ENCODE results near the gene ZAR1L.
A peak's percentile ranks its signal among the peaks of the same experiment; 100 is the strongest.
"Not testable (repeated sequence)": the region's sequence is repeated elsewhere in the genome, so short reads cannot be mapped to it uniquely, and the experiment has no call there.

Gene ZAR1L, protein sequence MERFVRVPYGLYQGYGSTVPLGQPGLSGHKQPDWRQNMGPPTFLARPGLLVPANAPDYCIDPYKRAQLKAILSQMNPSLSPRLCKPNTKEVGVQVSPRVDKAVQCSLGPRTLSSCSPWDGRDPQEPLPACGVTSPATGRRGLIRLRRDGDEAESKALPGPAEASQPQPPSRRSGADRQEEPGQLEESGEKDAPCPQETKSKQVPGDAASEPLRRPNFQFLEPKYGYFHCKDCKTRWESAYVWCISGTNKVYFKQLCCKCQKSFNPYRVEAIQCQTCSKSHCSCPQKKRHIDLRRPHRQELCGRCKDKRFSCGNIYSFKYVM

DNA sequence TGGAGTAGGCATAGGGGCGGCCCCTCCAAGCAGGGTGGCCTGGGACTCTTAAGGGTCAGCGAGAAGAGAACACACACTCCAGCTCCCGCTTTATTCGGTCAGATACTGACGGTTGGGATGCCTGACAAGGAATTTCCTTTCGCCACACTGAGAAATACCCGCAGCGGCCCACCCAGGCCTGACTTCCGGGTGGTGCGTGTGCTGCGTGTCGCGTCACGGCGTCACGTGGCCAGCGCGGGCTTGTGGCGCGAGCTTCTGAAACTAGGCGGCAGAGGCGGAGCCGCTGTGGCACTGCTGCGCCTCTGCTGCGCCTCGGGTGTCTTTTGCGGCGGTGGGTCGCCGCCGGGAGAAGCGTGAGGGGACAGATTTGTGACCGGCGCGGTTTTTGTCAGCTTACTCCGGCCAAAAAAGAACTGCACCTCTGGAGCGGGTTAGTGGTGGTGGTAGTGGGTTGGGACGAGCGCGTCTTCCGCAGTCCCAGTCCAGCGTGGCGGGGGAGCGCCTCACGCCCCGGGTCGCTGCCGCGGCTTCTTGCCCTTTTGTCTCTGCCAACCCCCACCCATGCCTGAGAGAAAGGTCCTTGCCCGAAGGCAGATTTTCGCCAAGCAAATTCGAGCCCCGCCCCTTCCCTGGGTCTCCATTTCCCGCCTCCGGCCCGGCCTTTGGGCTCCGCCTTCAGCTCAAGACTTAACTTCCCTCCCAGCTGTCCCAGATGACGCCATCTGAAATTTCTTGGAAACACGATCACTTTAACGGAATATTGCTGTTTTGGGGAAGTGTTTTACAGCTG is at the start of gene ZAR1L, which contains the start of gene BRCA2:
Gene ZAR1L, minus strand, starts transcription at position 126 of the 790 bp plus-strand sequence. CDS start 3,438 bp downstream, outside the sequence.
Gene BRCA2, plus strand, starts transcription at position 271 of the 790 bp plus-strand sequence. CDS start 953 bp downstream, outside the sequence.
- DNase-seq (ENCODE audit: low read depth): peak; percentile 73

DNA sequence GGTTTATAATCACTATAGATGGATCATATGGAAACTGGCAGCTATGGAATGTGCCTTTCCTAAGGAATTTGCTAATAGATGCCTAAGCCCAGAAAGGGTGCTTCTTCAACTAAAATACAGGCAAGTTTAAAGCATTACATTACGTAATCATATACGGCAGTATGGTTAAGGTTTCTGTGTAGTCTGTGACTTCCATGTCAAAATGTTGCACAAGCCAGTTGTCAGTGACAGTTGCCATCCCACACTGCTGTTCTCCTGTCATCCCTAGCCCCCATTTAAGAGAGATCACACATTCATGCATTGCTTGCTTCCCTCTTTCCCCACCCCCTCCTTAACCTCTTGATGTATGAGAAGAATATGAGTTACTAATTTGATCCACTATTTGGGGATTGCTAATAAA is 47.4 kb upstream of the ZAR1L start:
- no peak for DNase-seq (ENCODE audit: low read depth)

DNA sequence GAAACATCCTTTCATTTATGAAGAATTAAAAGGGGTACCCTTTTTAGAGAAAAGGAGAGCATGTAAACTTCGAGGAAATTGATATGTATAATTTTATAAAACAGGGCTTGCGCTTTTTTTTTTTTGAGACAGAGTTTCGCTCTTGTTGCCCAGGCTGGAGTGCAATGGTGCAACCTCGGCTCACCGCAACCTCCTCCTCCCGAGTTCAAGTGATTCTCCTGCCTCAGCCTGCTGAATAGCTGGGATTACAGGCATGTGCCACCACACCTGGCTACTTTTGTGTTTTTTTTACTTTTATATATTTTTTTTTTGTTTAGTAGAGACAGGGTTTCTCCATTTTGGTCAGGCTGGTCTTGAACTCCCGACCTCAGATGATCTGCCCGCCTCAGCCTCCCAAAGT is 40.8 kb upstream of the ZAR1L start:
- DNase-seq (ENCODE audit: low read depth): not testable (repeated sequence)

DNA sequence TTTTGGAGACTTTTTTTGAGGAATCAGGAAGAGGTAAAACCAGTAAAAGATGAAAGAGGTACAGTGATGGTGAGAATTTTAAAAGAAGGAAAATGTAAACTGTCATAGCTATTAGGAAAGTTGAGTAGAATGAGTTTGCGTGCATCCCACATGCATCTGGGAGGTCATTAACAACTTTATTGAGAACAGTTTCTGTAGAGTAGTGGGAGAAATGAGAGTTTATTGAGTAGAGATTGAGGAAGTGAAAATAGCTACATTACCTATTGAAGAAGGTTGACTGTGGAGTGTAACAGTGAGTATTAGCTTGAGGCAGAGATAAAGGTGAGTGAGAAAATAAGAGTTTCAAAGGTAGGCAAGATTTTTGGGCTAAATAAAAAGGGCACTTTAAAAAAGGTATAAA is 38.9 kb upstream of the ZAR1L start:
- DNase-seq (ENCODE audit: low read depth): no peak

DNA sequence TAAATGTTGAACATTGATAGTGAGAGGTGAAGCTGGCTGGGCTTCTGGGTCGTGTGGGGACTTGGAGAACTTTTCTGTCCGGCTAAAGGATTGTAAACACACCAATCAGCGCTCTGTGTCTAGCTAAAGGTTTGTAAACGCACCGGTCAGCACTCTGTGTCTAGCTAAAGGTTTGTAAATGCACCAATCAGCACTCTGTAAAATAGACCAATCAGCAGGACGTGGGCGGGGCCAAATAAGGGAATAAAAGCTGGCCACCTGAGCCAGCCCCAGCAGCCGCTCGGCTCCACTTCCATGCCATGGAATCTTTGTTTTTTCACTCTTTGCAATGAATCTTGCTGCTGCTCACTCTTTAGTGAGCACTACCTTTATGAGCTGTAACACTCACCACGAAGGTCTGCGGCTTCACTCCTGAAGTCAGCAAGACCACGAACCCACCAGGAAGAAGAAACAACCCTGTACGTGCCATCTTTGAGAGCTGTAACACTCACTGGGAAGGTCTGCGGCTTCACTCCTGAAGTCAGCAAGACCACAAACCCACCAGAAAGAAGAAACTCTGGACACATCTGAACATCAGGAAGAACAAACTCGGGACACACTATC is 35.8 kb upstream of the ZAR1L start:
- not testable (repeated sequence) for DNase-seq (ENCODE audit: low read depth)

DNA sequence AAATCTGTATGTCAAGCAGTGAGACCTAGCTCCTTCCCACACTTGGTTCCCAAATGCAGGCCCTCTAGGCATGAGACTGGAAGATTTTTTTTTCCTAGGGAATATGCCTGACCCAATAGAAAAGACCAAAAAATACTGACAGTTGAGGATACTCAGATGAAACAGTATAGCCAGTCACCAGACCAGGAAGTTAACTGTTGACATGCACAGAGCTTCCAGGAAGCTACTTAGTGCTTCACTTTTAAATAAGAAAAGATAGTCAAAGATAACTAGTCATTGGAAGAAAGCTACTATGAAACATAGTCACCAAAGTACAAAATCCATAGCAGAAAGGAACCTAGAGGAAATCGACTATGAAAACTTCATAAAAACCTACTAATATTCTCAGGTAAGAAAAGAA is 32.5 kb upstream of the ZAR1L start:
- DNase-seq (ENCODE audit: low read depth): no peak

DNA sequence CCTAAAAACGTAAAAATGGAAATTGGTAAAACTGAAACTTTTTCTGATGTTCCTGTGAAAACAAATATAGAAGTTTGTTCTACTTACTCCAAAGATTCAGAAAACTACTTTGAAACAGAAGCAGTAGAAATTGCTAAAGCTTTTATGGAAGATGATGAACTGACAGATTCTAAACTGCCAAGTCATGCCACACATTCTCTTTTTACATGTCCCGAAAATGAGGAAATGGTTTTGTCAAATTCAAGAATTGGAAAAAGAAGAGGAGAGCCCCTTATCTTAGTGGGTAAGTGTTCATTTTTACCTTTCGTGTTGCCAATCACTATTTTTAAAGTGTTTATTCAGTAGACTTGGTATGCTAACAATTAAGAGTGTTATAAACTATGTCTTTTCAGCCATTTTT is 25.8 kb upstream of the ZAR1L start:
- no peak for DNase-seq (ENCODE audit: low read depth)

DNA sequence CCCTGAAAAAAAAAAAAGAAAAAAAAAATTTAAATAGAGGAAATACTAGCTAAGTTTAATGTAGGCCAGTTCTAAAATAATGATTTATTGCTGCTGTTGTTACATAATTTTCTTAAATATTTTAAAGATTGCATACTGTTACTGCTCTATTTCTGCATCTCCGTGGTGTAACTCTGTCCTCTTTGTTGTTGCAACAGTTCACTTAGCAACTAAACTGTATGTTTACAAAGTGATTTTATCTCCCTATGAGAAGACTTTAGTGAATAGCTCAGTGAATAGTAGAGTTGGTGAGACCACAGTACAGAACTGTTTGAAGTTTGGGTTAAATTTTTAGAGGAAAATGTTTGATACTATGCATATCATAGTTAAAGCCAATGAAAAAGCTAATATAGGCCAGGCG is 19.5 kb upstream of the ZAR1L start:
- DNase-seq (ENCODE audit: low read depth): no peak

DNA sequence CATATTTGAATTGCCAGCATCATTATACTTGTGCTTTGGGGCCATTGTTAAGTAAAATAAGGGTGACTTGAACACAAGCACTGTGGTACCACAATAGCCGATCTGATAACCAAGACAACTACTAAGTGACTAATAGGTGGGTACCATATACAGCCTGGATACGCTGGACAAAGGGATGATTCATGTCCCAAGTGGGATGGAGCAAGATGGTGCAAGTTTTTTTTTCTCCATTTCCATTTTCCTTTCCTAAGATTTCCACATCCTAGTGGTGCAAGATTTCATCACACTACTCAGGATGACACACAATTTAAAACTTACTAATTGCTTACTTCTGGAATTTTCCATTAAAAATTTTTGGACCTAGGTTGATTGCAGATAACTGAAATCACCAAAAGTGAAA is 15.3 kb upstream of the ZAR1L start:
- no peak for DNase-seq (ENCODE audit: low read depth)

DNA sequence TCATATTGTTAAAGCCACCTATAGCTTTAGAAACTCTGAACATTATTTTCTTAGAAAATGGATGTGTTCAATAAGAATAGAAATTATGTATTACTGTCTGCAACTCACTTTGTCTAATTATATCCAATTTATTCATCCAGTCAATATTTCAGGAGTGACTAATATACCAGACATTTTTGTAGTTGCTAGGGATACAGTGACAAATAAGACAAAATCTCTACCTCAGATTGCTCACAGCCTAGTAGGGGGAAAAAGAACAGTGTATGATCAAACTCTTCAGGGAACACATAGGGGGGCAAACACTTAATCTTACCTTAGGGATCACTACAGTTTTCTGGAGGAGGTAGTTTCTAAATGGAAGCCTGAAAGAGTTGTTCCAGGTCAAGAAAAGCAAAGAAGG is 8.7 kb upstream of the ZAR1L start:
- no peak for DNase-seq (ENCODE audit: low read depth)

DNA sequence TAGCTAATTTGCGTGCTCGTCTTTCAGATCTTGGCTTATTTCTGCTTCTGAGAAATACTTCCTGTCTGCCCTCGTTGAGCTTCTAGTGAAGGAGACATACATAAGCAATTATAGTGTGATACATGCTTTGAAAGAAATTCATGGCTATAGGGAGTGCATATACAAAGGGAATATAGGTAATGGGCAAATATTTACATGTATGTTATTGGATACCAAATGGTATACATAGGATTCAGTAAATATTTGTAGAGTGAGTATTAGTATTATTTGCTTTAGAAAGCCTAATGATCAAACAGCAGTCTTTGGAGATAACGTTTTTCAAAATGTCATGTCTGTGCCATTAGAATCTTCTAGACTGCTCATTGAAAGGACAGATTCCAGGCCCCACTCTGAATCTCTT is 5.4 kb upstream of the ZAR1L start:
- no peak for DNase-seq (ENCODE audit: low read depth)

DNA sequence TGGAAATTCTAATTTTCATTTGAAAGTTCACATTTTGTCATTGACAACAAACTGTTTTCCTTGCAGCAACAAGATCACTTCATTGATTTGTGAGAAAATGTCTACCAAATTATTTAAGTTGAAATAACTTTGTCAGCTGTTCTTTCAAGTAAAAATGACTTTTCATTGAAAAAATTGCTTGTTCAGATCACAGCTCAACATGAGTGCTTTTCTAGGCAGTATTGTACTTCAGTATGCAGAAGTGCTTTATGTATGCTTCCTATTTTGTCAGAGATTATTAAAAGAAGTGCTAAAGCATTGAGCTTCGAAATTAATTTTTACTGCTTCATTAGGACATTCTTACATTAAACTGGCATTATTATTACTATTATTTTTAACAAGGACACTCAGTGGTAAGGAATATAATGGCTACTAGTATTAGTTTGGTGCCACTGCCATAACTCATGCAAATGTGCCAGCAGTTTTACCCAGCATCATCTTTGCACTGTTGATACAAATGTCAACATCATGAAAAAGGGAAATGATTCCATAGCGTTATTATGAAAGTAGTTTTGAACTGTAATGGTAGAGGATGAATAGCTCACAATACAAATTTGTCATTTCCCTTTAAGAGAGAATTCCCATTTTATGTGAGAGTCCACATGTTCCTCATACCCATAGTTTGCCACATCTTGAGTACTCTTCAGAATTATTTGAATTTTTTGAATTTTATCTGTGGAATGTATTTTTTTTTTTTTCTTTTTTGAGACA is 2.7 kb upstream of the ZAR1L start:
- DNase-seq (ENCODE audit: low read depth): no peak

DNA sequence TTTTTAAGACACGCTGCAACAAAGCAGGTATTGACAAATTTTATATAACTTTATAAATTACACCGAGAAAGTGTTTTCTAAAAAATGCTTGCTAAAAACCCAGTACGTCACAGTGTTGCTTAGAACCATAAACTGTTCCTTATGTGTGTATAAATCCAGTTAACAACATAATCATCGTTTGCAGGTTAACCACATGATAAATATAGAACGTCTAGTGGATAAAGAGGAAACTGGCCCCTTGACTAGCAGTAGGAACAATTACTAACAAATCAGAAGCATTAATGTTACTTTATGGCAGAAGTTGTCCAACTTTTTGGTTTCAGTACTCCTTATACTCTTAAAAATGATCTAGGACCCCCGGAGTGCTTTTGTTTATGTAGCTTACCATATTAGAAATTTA is 1.3 kb upstream of the ZAR1L start:
- no peak for DNase-seq (ENCODE audit: low read depth)

DNA sequence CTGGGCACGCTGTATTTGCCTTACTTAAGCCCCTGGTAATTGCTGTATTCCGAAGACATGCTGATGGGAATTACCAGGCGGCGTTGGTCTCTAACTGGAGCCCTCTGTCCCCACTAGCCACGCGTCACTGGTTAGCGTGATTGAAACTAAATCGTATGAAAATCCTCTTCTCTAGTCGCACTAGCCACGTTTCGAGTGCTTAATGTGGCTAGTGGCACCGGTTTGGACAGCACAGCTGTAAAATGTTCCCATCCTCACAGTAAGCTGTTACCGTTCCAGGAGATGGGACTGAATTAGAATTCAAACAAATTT is 821 bp upstream of the ZAR1L start:
- DNase-seq (ENCODE audit: low read depth): no peak

DNA sequence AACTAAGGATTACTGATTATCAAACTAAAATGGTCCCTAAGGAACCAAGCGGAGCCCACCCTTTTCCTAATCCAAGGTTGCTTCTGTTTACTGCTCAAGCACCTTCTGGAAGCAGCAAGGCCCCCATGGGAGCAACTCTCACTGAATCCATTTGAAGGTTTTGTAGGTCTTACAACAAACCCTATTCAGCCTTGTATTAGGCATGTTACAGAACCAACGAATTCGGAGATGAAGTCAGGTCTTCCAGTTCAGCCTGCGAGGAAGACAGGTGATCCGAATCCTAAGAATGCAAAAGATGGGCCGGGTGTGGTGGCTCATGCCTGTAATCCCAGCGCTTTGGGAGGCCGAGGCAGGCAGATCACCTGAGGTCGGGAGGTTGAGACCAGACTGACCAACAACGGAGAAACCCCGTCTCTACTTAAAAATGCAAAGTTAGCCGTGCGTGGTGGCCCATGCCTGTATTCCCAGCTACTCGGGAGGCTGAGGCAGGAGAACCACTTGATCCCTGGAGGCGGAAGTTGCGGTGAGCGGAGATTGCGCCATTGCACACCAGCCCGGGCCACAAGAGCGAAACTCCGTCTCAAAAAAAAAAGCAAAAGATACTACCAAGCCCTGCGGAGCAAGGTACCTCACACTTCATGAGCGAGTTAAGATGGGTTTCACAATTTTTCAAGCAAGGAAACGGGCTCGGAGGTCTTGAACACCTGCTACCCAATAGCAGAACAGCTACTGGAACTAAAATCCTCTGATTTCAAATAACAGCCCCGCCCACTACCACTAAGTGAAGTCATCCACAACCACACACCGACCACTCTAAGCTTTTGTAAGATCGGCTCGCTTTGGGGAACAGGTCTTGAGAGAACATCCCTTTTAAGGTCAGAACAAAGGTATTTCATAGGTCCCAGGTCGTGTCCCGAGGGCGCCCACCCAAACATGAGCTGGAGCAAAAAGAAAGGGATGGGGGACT is 609 bp downstream of the ZAR1L start:
- DNase-seq (ENCODE audit: low read depth): peak; percentile 33

DNA sequence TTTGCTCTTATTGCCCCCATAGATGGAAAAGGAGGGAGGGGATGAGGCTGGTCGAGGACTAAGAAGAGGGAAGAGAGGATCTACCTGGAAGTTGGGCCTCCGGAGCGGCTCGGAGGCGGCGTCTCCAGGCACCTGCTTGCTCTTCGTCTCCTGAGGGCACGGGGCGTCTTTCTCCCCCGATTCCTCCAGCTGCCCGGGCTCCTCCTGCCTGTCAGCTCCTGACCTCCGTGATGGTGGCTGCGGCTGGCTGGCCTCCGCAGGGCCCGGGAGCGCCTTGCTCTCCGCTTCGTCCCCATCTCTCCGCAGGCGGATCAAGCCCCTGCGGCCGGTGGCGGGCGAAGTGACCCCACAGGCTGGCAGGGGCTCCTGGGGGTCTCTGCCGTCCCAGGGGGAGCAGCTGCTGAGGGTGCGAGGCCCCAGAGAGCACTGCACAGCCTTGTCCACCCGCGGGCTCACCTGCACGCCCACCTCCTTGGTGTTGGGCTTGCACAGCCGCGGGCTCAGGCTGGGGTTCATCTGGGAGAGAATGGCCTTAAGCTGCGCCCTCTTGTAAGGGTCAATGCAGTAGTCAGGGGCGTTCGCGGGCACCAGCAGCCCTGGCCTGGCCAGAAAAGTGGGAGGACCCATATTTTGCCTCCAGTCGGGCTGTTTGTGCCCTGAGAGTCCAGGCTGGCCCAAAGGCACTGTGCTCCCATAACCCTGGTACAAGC is 3.8 kb downstream of the ZAR1L start:
- no peak for DNase-seq (ENCODE audit: low read depth)

DNA sequence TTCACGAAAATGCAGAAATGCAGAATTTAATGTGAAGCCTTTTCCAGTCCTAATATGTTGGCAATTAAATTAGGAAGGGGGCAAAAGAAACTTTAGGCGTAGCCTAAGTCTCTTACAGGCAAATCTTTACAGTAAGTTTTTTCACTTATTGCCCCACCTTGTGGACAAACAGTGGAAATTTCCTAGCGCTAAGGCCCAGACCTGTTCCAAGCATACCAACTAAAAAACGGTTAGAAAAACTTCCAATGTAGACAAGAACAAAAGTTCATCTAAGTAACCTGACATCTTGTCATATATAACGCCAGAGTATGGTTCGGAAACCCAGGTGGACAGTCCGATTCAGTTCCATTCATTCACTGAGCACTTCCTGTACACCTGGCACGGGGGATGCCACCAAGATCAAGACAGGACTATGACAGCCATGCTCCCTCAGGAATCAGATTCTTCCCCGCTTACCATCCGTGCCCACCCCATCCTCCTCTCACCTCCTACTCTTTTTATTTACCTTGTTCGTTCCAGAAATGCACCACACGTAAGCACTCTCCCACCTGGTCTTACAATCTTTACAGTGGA is 4.9 kb downstream of the ZAR1L start:
- DNase-seq (ENCODE audit: low read depth): no peak

DNA sequence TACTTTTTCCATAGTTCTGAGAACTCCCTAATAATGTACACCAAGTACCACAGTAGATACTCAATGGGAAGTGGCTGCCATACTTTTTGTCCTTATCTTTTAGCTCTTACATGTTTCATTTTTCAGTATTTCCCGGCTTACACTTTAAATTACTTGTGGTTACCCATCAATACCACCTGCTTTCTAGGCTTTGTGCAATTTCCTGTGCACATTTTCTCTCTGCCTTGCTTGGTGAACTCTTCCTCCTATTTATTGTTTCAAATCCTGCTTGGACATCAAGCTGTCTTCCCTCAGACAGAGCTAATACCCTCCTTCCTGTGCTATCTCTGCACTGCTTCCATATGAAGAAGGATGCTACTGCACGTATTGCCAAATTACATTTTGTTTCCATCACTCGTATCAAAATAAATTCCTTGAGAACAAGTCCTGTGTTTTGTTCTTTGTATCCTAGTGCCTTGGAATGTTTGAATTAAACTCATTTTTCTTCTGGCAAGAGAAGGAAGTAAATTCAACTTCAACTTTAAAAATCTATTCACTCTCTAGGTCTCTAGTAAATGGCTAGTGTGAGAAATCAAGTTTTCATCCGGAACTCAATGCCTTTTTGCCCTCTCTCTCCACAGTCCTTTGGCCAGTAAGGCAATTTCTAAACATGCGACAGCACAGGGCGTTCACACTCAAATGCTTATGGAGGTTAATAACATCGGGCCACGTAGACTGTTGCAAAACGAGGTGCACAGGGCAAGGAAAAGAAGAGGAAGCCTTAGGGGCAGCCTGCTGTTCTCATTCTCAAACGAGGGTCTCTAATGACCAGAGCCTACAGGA is 5.6 kb downstream of the ZAR1L start:
- no peak for DNase-seq (ENCODE audit: low read depth)

DNA sequence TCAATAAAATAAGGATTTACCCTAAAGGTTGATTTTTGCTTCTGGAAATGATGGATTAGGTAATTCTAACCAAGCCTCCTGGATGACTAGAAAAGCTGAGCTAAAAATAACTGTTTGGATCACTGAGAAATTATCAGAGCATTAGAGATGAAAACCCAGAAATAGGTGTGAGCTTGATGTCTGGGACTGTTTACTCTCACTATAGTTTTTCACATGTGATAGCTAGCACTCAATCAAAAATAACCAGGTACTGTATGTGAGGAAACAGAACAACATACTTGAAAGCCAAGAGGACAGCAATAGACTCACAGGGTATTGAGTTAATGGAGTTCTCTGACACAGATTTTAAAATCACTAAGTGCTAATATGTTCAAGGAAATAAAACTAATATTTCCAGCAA is 9.5 kb downstream of the ZAR1L start:
- DNase-seq (ENCODE audit: low read depth): no peak

All from T-helper 22 cell (primary cell).